Neural crest cell (in vitro differentiated cells): ENCODE measurements around the gene MPRIP. TPM values are rescaled to one million over a fixed set of nuclear protein-coding genes. Genes with fewer than 3 reads are reported as not detected.

ENCODE experiments used
- DNase-seq: peaks from one replicate; pipeline ENCODE4 v3.0.0; 2021; ENCODE audit warnings: low read depth, mixed read lengths, low spot score
- H3K27ac Mint-ChIP-seq: one replicate; pipeline ENCODE4 v1.8.0; 2021; ENCODE audit warnings: mild to moderate bottlenecking, mixed read lengths; ENCODE audit not compliant: unreplicated experiment
- H3K27me3 Mint-ChIP-seq: 2 replicates; pipeline ENCODE4 v1.8.0; 2021; ENCODE audit warnings: low read depth, mild to moderate bottlenecking, mixed read lengths
- H3K36me3 Mint-ChIP-seq: 2 replicates; pipeline ENCODE4 v1.8.0; 2021; ENCODE audit warnings: low read depth, mild to moderate bottlenecking, mixed read lengths
- H3K4me1 Mint-ChIP-seq: 2 replicates; pipeline ENCODE4 v1.8.0; 2021; ENCODE audit warnings: mixed read lengths
- H3K4me3 Mint-ChIP-seq: one replicate; pipeline ENCODE4 v1.8.0; 2021; ENCODE audit warnings: mild to moderate bottlenecking, mixed read lengths
- H3K9me3 Mint-ChIP-seq: 2 replicates; pipeline ENCODE4 v1.8.0; 2021; ENCODE audit warnings: mixed read lengths
- total RNA-seq: library from RNA; stranded (reverse); gene quantifications from 2 replicates; pipeline ENCODE4 v1.2.1, GENCODE V29; 2021
- TF ChIP-seq, protein P1 (sequence below): fragments of 200-600 bp; sonication (generic); conservative IDR thresholded peaks from 2 replicates; pipeline ENCODE4 v1.5.0; 2021; ENCODE audit warnings: antibody characterized with exemption, mild to moderate bottlenecking

MPRIP gene
- total RNA-seq, 1 donor from 2014 or later = 241 TPM

DNA sequence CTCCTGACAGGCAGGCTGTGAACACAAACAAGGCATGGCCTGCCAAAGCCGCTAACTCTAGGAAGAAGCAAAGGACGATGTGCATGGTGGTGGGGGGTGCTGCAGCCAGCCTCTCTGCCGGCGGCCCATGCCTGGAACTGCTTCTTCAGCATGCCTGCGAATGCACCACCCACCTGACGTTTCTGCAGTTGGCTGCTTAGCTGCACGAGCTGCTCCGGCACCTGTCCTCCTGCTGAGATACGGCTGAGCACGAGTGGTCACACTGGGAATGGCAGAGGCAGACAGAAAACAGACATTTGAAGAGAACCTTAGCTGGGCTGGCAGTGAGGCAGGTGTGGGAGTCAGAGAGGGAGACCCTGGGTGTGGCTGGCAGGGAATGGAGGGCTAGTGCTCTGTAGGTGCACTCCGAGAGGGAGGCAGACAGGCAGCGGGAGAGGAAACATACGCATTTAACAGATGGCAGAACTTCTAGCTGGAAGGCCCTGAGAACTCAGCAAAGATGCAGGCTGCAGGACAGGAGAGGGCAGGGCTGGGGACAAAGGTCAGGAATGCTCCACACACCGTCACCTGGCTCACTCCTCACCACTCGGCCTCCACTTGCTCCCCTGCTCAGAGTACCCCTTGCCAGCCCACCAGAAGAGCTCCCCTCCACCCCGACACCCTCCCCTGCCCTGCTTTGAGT, 189.5 kb downstream of the MPRIP start:
- H3K36me3 Mint-ChIP-seq = no peaks in the 10 kb centered on the region
- no peaks in the 10 kb centered on the region for H3K27me3 Mint-ChIP-seq
- TF ChIP-seq, protein P1, sequence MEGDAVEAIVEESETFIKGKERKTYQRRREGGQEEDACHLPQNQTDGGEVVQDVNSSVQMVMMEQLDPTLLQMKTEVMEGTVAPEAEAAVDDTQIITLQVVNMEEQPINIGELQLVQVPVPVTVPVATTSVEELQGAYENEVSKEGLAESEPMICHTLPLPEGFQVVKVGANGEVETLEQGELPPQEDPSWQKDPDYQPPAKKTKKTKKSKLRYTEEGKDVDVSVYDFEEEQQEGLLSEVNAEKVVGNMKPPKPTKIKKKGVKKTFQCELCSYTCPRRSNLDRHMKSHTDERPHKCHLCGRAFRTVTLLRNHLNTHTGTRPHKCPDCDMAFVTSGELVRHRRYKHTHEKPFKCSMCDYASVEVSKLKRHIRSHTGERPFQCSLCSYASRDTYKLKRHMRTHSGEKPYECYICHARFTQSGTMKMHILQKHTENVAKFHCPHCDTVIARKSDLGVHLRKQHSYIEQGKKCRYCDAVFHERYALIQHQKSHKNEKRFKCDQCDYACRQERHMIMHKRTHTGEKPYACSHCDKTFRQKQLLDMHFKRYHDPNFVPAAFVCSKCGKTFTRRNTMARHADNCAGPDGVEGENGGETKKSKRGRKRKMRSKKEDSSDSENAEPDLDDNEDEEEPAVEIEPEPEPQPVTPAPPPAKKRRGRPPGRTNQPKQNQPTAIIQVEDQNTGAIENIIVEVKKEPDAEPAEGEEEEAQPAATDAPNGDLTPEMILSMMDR = no peak
- H3K4me3 Mint-ChIP-seq = no peak overlapping the region
- no peak overlapping the region for H3K27ac Mint-ChIP-seq
- no peaks in the 10 kb centered on the region for H3K9me3 Mint-ChIP-seq
- no peak for DNase-seq
- H3K4me1 Mint-ChIP-seq = peaks cover 17% of the 10 kb centered on the region

- Mint-ChIP-seq H3K27me3 (no peaks in the 10 kb centered on the region), H3K4me1 (peaks cover 19% of the 10 kb centered on the region), H3K9me3 (no peaks in the 10 kb centered on the region), H3K27ac (peak overlapping the region; percentile 27), H3K36me3 (no peaks in the 10 kb centered on the region), H3K4me3 (peak overlapping the region; percentile 31)
- TF ChIP-seq, protein P1 = no peak
- no peak for DNase-seq
Measured at GRCh38 chr17:17232303-17232621, 190.0 kb downstream of the MPRIP start.

DNA sequence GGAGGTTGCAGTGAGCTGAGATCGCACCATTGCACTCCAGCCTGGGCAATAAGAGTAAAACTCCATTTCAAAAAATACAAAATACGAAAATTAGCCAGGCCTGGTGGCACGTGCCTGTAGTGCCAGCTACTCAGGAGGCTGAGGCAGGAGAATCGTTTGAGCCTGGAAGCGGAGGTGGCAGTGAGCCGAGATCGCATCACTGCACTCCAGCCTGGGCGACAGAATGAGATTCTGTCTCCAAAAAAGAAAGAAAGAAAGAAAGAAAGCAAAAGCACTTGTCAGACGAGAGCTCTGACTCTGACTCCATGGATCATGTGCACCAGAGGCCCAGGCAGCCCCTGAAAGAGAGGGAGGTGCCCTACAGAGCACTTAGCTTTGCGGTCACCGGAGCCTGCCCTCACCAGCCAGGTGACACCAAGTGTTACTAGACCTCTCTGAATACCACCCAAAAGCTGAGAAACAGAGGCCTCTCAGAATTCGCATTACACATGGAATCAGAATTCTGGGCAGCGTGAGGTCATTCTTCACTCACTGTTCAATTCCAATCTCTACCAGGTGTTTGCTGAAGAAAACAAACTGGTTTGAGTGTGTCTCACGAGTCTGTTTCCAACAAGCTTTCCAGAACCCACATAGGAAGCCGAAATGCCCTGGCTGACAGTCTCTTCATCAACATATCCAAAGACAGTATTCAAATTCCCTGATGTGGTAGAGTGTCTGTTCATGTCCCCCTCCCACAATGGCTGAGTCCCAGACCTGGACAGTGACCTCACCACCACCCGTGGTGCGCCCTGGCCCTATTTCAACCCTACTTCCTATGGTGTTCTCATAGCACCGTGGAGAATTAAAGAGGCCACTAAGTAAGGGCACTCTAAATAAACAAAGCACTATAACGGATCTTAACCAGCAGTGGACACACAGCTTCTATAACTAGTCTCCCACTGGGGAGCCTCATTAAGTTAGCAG, 193.2 kb downstream of the MPRIP start:
- no peaks in the 10 kb centered on the region for H3K27me3 Mint-ChIP-seq
- H3K4me1 Mint-ChIP-seq = peaks cover 29% of the 10 kb centered on the region
- TF ChIP-seq, protein P1 = no peak
- H3K27ac Mint-ChIP-seq = no peak overlapping the region
- peak overlapping the region; percentile 94 for H3K4me3 Mint-ChIP-seq
- no peaks in the 10 kb centered on the region for H3K36me3 Mint-ChIP-seq
- DNase-seq = no peak
- no peaks in the 10 kb centered on the region for H3K9me3 Mint-ChIP-seq

DNA sequence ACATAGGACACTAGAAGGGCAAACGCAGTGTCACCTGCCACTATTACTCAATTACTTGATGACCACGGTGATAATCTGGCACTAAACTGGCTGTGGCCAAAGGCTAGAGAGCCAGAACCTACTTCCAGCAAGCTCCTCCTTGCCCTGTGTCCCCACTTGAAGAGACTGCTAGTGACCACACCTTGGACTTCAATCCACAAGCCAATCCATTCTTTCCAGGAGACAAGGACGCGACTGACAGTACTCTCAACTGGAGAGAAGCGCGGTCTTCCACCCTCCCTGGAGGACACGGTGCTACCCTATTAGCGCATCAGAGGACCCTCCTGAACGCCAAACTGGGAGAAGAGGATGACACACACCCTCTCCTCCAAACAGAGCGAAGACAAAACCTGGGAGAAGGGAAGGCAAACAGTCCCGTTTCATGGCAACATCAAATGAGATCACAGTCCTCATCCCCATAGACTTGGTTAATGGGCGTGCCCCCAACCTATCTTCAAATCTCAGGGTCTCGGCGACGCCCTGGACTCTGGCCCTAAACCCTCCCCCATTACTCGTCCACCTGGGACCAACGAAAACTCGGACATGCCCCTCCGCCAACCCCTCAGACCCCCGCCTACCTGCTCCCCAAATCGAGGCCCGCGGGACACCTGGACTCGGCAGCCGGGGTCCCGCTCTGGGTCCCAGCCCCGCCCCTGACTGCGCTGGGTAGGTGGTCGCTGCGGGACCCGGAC, 194.2 kb downstream of the MPRIP start:
- Mint-ChIP-seq H3K27ac (peak overlapping the region; percentile 99), H3K4me1 (peaks cover 29% of the 10 kb centered on the region), H3K27me3 (no peaks in the 10 kb centered on the region), H3K9me3 (no peaks in the 10 kb centered on the region), H3K4me3 (peak overlapping the region; percentile 94), H3K36me3 (no peaks in the 10 kb centered on the region)
- DNase-seq = no peak
- TF ChIP-seq, protein P1 = no peak

GRCh38 chr17:17237026-17237799, 195.0 kb downstream of the MPRIP start, which contains the start of gene FLCN:
Gene FLCN (minus strand): TSS chr17:17237168. CDS start chr17:17228137, 9,031 bp downstream.
- H3K27me3 Mint-ChIP-seq = no peaks in the 10 kb centered on the region
- H3K4me1 Mint-ChIP-seq = peaks cover 29% of the 10 kb centered on the region
- H3K27ac Mint-ChIP-seq = peak within 1 kb of the TSS; percentile 99
- TF ChIP-seq, protein P1 = no peak
- DNase-seq = peak; percentile 75
- peak within 1 kb of the TSS; percentile 94 for H3K4me3 Mint-ChIP-seq
- H3K36me3 Mint-ChIP-seq = no peaks in the 10 kb centered on the region
- H3K9me3 Mint-ChIP-seq = no peaks in the 10 kb centered on the region
